OCI-LY3 (cell line): ENCODE results near the gene TBCK.

Experiments used
- EZH2phosphoT487 ChIP-seq: fragments of 200-600 bp; shearing (Covaris generic); IDR thresholded peaks from 2 replicates; pipeline ENCODE4 v1.6.1; 2018; ENCODE audit warnings: antibody characterized with exemption, mixed run types, low read depth
- TF ChIP-seq, protein P1 (sequence below): fragments of 200-600, 300-600 bp; sonication (generic); IDR thresholded peaks from 2 replicates; pipeline ENCODE4 v1.5.1; 2014; ENCODE audit warnings: antibody characterized with exemption, low read length, low read depth

- TF ChIP-seq, protein P1, sequence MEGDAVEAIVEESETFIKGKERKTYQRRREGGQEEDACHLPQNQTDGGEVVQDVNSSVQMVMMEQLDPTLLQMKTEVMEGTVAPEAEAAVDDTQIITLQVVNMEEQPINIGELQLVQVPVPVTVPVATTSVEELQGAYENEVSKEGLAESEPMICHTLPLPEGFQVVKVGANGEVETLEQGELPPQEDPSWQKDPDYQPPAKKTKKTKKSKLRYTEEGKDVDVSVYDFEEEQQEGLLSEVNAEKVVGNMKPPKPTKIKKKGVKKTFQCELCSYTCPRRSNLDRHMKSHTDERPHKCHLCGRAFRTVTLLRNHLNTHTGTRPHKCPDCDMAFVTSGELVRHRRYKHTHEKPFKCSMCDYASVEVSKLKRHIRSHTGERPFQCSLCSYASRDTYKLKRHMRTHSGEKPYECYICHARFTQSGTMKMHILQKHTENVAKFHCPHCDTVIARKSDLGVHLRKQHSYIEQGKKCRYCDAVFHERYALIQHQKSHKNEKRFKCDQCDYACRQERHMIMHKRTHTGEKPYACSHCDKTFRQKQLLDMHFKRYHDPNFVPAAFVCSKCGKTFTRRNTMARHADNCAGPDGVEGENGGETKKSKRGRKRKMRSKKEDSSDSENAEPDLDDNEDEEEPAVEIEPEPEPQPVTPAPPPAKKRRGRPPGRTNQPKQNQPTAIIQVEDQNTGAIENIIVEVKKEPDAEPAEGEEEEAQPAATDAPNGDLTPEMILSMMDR: no peak
- no peak for TF ChIP-seq EZH2phosphoT487
These were observed 14.5 kb downstream of the TBCK start for GRCh38 chr4:106301393-106302061.
